HG02763 (cell line): ENCODE results near the gene KISS1.

Experiments
- ATAC-seq: cut with Tn5 transposase; IDR thresholded peaks from one replicate; pipeline ENCODE4 v1.9.1; 2021; ENCODE audit warnings: mild to moderate bottlenecking, moderate library complexity; ENCODE audit not compliant: unreplicated experiment

KISS1 gene

DNA sequence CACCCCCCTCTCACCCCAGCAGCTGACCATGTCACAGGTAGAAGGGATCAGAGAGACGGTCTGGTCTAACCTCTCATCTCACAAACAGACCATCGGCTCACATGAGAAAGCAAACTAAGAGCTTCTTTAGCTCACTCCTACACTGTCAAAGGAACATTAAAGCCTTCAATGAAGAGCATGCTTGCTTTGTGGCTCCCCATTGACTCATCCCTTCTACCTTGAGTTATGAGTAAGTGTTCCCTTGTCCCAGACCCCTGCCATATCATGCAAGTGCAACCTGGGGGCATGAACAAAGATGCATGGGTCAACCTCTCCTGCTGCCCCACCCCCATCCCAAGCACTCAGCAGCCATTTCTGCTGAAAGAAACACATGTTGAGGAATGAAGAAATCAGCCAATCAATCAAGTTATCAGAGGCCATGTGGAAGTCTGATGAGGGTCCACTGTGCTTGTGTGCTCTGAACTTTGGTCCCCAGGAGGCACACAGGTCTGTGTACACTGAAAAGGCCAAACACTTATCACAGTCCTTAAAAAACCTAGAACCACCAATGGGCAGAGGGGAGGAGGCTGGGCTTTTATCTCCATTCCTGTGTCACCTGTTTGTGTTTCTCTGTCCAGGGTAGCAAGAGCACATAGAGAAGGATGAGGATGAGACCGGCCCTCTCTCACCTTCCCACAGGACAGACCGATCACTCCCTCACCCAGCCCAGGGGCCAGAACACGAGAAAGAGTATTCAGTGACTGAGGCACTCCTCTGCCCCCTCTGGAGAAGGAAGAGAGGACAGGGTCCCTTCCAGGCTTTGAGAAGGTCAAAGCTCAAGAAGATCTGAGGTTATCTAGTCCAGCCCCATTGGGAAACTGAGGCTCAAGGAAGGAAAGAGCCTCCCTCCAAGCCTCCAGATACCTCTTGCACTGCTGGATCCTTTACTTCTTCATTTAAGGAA, 54.0 kb downstream of the KISS1 start:
- no peak for ATAC-seq

DNA sequence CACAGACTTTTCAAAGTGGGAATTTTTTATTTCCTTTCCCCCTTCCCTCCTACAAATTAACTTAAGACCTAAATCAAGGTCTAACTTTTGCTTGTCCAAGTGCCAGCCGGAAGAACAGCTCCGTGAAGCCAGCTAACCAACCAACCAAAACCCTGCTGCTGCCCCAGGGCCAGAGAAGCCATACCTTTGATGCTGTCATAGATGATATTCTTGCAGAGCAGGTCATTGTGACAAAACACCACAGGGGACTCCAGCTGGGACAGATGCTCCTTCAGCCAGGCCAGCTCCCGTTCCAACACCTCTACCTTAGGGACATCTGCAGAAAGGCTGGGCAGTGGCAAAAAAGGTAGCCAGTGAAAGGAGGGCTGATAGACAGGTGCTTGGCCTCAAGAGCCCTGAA, 55.2 kb downstream of the KISS1 start:
- no peak for ATAC-seq
